KMS-11 (cell line): Measurements from ENCODE around the gene OLFML3.

Source experiments
- H2AFZ ChIP-seq: fragments of 200-600 bp; sonication (generic); 2 replicates; pipeline ENCODE4 v1.6.1; 2016; ENCODE audit warnings: antibody characterized with exemption, mixed run types, low read depth
- H3K27ac ChIP-seq: fragments of 200-600 bp; sonication (generic); 2 replicates; pipeline ENCODE4 v1.6.1; 2016; ENCODE audit warnings: mild to moderate bottlenecking, mixed run types
- H3K27me3 ChIP-seq: fragments of 200-600 bp; sonication (generic); 2 replicates; pipeline ENCODE4 v1.6.1; 2017; ENCODE audit warnings: mild to moderate bottlenecking, low read depth, mixed run types, moderate library complexity; ENCODE audit not compliant: insufficient read depth
- H3K36me3 ChIP-seq: fragments of 200-600 bp; sonication (generic); 2 replicates; pipeline ENCODE4 v1.6.1; 2017; ENCODE audit warnings: mild to moderate bottlenecking, mixed run types; ENCODE audit not compliant: insufficient read depth
- H3K4me1 ChIP-seq: fragments of 200-600 bp; sonication (generic); 2 replicates; pipeline ENCODE4 v1.6.1; 2016; ENCODE audit warnings: mild to moderate bottlenecking, low read depth, mixed run types; ENCODE audit not compliant: poor library complexity, severe bottlenecking
- H3K4me2 ChIP-seq: fragments of 200-600 bp; sonication (generic); 2 replicates; pipeline ENCODE4 v1.7.0; 2016; ENCODE audit warnings: mild to moderate bottlenecking, mixed run types
- H3K4me3 ChIP-seq: fragments of 200-600 bp; sonication (generic); IDR thresholded peaks from 2 replicates; pipeline ENCODE4 v1.6.1; 2017; ENCODE audit warnings: low read depth, low read length, mixed read lengths; ENCODE audit not compliant: insufficient read depth
- H3K79me2 ChIP-seq: fragments of 200-600 bp; sonication (generic); 2 replicates; pipeline ENCODE4 v1.6.1; 2016; ENCODE audit warnings: low read depth, mixed run types; ENCODE audit not compliant: insufficient read depth
- H3K9ac ChIP-seq: fragments of 200-600 bp; sonication (generic); 2 replicates; pipeline ENCODE4 v1.6.1; 2016; ENCODE audit warnings: mild to moderate bottlenecking, mixed run types
- H4K20me1 ChIP-seq: fragments of 200-600 bp; sonication (generic); 2 replicates; pipeline ENCODE4 v1.6.1; 2016; ENCODE audit warnings: mild to moderate bottlenecking, mixed run types; ENCODE audit not compliant: insufficient read depth
- TF ChIP-seq, protein P1 (sequence below): fragments of 200-600 bp; sonication (generic); conservative IDR thresholded peaks from 2 replicates; pipeline ENCODE4 v1.6.1; 2017; ENCODE audit warnings: low read depth, mild to moderate bottlenecking, antibody characterized with exemption, low read length, moderate library complexity, mixed read lengths

The OLFML3 gene

GRCh38 chr1:113987259-113987658 lies 8.0 kb downstream of the OLFML3 start:
- Histone ChIP-seq H2AFZ (no peak overlapping the region), H3K4me1 (no peaks in the 10 kb centered on the region), H3K4me3 (no peak overlapping the region), H3K27me3 (no peaks in the 10 kb centered on the region), H4K20me1 (no peaks in the 10 kb centered on the region), H3K9ac (no peak overlapping the region), H3K36me3 (no peaks in the 10 kb centered on the region), H3K79me2 (no peaks in the 10 kb centered on the region), H3K4me2 (no peak overlapping the region), H3K27ac (no peak overlapping the region)
- TF ChIP-seq, protein P1, sequence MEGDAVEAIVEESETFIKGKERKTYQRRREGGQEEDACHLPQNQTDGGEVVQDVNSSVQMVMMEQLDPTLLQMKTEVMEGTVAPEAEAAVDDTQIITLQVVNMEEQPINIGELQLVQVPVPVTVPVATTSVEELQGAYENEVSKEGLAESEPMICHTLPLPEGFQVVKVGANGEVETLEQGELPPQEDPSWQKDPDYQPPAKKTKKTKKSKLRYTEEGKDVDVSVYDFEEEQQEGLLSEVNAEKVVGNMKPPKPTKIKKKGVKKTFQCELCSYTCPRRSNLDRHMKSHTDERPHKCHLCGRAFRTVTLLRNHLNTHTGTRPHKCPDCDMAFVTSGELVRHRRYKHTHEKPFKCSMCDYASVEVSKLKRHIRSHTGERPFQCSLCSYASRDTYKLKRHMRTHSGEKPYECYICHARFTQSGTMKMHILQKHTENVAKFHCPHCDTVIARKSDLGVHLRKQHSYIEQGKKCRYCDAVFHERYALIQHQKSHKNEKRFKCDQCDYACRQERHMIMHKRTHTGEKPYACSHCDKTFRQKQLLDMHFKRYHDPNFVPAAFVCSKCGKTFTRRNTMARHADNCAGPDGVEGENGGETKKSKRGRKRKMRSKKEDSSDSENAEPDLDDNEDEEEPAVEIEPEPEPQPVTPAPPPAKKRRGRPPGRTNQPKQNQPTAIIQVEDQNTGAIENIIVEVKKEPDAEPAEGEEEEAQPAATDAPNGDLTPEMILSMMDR: no peak

DNA sequence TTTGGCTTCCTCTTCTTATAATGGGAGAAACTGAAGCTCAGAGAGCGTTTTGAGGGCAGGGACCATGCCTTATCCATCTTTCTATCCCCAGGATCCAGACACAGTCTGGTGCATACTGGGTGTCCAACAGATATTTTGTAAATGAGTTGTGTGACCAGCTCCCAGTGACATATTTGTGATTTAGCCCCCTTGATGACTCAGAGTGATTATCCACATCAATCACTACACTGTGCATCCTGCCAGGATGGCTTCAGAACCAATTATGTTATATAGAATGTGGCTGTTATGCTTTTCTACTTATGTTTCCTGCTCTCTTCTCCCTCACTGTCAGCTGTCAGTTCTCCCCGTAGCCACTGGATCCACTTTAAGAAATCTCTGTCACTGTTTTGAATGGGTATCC lies 11.3 kb downstream of the OLFML3 start:
- no peaks in the 10 kb centered on the region for H3K36me3 ChIP-seq
- no peaks in the 10 kb centered on the region for H3K27me3 ChIP-seq
- H3K4me3 ChIP-seq: no peak overlapping the region
- H3K79me2 ChIP-seq: no peaks in the 10 kb centered on the region
- H3K4me2 ChIP-seq: no peak overlapping the region
- no peaks in the 10 kb centered on the region for H4K20me1 ChIP-seq
- H2AFZ ChIP-seq: no peak overlapping the region
- H3K9ac ChIP-seq: no peak overlapping the region
- H3K4me1 ChIP-seq: no peaks in the 10 kb centered on the region
- TF ChIP-seq, protein P1: no peak
- no peak overlapping the region for H3K27ac ChIP-seq

DNA sequence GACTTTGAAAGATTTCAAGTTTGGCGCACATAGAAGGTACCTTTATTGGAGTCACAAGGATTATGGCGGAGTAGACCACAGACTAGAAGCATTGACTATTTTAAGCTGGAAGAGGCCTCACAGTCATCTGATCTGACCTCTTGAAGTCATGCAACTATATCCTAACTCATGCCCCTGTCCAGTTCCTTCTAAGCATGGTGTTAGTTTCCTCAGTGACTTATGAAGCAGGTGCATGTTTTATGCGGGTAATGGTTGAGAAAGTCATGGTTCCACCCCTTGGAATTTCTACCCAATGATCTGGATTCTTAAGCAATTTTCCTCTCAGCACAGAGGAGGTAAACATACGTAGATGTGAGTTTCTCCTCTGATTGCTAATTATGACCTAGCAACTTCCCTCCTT lies 11.7 kb downstream of the OLFML3 start:
- Histone ChIP-seq H3K9ac (no peak overlapping the region), H3K27me3 (no peaks in the 10 kb centered on the region), H3K4me3 (no peak overlapping the region), H3K79me2 (no peaks in the 10 kb centered on the region), H3K27ac (no peak overlapping the region), H3K4me1 (no peaks in the 10 kb centered on the region), H3K4me2 (no peak overlapping the region), H3K36me3 (no peaks in the 10 kb centered on the region), H2AFZ (no peak overlapping the region), H4K20me1 (no peaks in the 10 kb centered on the region)
- TF ChIP-seq, protein P1: no peak

- Histone ChIP-seq H3K27me3 (no peaks in the 10 kb centered on the region), H3K4me2 (no peak overlapping the region), H3K4me1 (peaks cover 5% of the 10 kb centered on the region), H3K79me2 (no peaks in the 10 kb centered on the region), H3K9ac (no peak overlapping the region), H2AFZ (no peak overlapping the region), H3K27ac (no peak overlapping the region), H4K20me1 (no peaks in the 10 kb centered on the region), H3K36me3 (no peaks in the 10 kb centered on the region), H3K4me3 (no peak overlapping the region)
- TF ChIP-seq, protein P1: no peak
Observed at GRCh38 chr1:113991467-113991997, 12.3 kb downstream of the OLFML3 start.

DNA sequence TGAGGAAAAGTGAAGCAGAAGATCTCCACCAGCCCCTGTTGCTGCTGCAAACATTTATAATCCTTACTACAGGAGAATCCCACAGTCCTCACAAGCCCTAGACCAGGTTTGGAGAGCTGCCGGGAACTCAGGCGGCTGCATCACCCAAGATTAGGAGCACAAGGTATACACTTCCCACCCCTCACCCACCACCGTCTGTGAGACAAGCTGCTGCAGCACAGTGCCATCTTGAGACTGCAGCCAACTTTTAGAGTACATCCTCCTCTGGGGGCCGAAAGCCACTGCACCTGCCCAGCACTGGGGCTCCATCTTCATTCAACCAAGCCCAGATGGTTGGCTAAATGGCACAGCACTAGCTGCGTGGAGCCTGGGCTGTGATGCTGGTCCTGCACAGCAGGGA lies 13.8 kb downstream of the OLFML3 start:
- Histone ChIP-seq H3K4me2 (no peak overlapping the region), H3K4me3 (no peak overlapping the region), H4K20me1 (no peaks in the 10 kb centered on the region), H2AFZ (no peak overlapping the region), H3K4me1 (peaks cover 5% of the 10 kb centered on the region), H3K27ac (no peak overlapping the region), H3K36me3 (no peaks in the 10 kb centered on the region), H3K79me2 (no peaks in the 10 kb centered on the region), H3K27me3 (no peaks in the 10 kb centered on the region), H3K9ac (no peak overlapping the region)
- TF ChIP-seq, protein P1: no peak
